ENCODE data around the gene FAM131C.
"Not testable (repeated sequence)": the region's sequence is repeated elsewhere in the genome, so short reads cannot be mapped to it uniquely, and the experiment has no call there.

The FAM131C gene

GRCh38 chr1:16023050-16023653 lies 50.3 kb downstream of the FAM131C start:
- H2AFZ ChIP-seq (ENCODE audit: low read depth, low read length), result no peak overlapping the region
- no peak overlapping the region for H3K9ac ChIP-seq (ENCODE audit: low read length)
- TF ChIP-seq CTCF (IDR thresholded peaks at IDR 0.05; ENCODE audit: low read depth, low read length), result no peak
- TF ChIP-seq EZH2phosphoT487 (IDR thresholded peaks at IDR 0.05; ENCODE audit: low read depth), result no peak
- no peak overlapping the region for H3K27ac ChIP-seq (ENCODE audit: low read length)
- H3K4me2 ChIP-seq (ENCODE audit: low read length), result no peak overlapping the region
- H3K4me3 ChIP-seq (ENCODE audit: low read length), result no peak overlapping the region
- no peaks in the 10 kb centered on the region for H3K79me2 ChIP-seq (ENCODE audit: low read length)
- no peaks in the 10 kb centered on the region for H4K20me1 ChIP-seq (ENCODE audit: insufficient read depth, low read length)
- H3K9me3 ChIP-seq (ENCODE audit: insufficient read depth, low read length), result no peaks in the 10 kb centered on the region
- 0 out of 2 replicates have a peak, but pooled peaks cover 2% of the 10 kb centered on the region for H3K27me3 ChIP-seq (ENCODE audit: low read depth, low read length)
- H3K36me3 ChIP-seq (replicated peaks; ENCODE audit: low read depth, low read length), result no peaks in the 10 kb centered on the region
- no peaks in the 10 kb centered on the region for H3K4me1 ChIP-seq (ENCODE audit: low read length)

GRCh38 chr1:16022393-16022792 lies 51.1 kb downstream of the FAM131C start:
- Histone ChIP-seq H3K4me1 (ENCODE audit: low read length) (no peaks in the 10 kb centered on the region), H3K79me2 (ENCODE audit: low read length) (no peaks in the 10 kb centered on the region), H3K27me3 (ENCODE audit: low read depth, low read length) (no peaks in the 10 kb centered on the region), H4K20me1 (ENCODE audit: insufficient read depth, low read length) (no peaks in the 10 kb centered on the region), H3K4me3 (ENCODE audit: low read length) (no peak overlapping the region), H3K4me2 (ENCODE audit: low read length) (no peak overlapping the region), H3K27ac (ENCODE audit: low read length) (no peak overlapping the region), H3K36me3 (replicated peaks; ENCODE audit: low read depth, low read length) (no peaks in the 10 kb centered on the region), H2AFZ (ENCODE audit: low read depth, low read length) (no peak overlapping the region), H3K9me3 (ENCODE audit: insufficient read depth, low read length) (no peaks in the 10 kb centered on the region), H3K9ac (ENCODE audit: low read length) (no peak overlapping the region)
- TF ChIP-seq EZH2phosphoT487 (IDR thresholded peaks at IDR 0.05; ENCODE audit: low read depth), result no peak
- TF ChIP-seq CTCF (IDR thresholded peaks at IDR 0.05; ENCODE audit: low read depth, low read length), result no peak

- no peaks in the 10 kb centered on the region for H3K4me1 ChIP-seq (ENCODE audit: low read length)
- no peaks in the 10 kb centered on the region for H3K27me3 ChIP-seq (ENCODE audit: low read depth, low read length)
- H3K4me3 ChIP-seq (ENCODE audit: low read length), result no peak within 1 kb of the TSS
- H3K9ac ChIP-seq (ENCODE audit: low read length), result no peak within 1 kb of the TSS
- no peaks in the 10 kb centered on the region for H3K79me2 ChIP-seq (ENCODE audit: low read length)
- H3K4me2 ChIP-seq (ENCODE audit: low read length), result no peak within 1 kb of the TSS
- H3K36me3 ChIP-seq (replicated peaks; ENCODE audit: low read depth, low read length), result no peaks in the 10 kb centered on the region
- no peak within 1 kb of the TSS for H3K27ac ChIP-seq (ENCODE audit: low read length)
- no peaks in the 10 kb centered on the region for H4K20me1 ChIP-seq (ENCODE audit: insufficient read depth, low read length)
- H3K9me3 ChIP-seq (ENCODE audit: insufficient read depth, low read length), result no peaks in the 10 kb centered on the region
- no peak within 1 kb of the TSS for H2AFZ ChIP-seq (ENCODE audit: low read depth, low read length)
- no peak for TF ChIP-seq CTCF (IDR thresholded peaks at IDR 0.05; ENCODE audit: low read depth, low read length)
- no peak for TF ChIP-seq EZH2phosphoT487 (IDR thresholded peaks at IDR 0.05; ENCODE audit: low read depth)
Measured at GRCh38 chr1:16021681-16022080, 51.8 kb downstream of the FAM131C start, which contains the start of gene CLCNKA. Gene CLCNKA (plus strand): TSS chr1:16022036. CDS start chr1:16022620, 584 bp downstream.

- not testable (repeated sequence) for H3K79me2 ChIP-seq (ENCODE audit: low read length); H3K4me1 ChIP-seq (ENCODE audit: low read length); H4K20me1 ChIP-seq (ENCODE audit: insufficient read depth, low read length)
Measured at GRCh38 chr1:16020878-16021277, 52.6 kb downstream of the FAM131C start.

More at GRCh38 chr1:16020878-16021277, 52.6 kb downstream of the FAM131C start:
- not testable (repeated sequence) for H3K4me3 ChIP-seq (ENCODE audit: low read length); H2AFZ ChIP-seq (ENCODE audit: low read depth, low read length); H3K9me3 ChIP-seq (ENCODE audit: insufficient read depth, low read length); H3K9ac ChIP-seq (ENCODE audit: low read length); H3K4me2 ChIP-seq (ENCODE audit: low read length); H3K27me3 ChIP-seq (ENCODE audit: low read depth, low read length); H3K27ac ChIP-seq (ENCODE audit: low read length); H3K36me3 ChIP-seq (replicated peaks; ENCODE audit: low read depth, low read length)

All from OCI-LY3 (cell line).